Panc1 (cell line): ENCODE measurements around the gene MACROD2. TPM values are rescaled to one million over a fixed set of nuclear protein-coding genes. Genes with fewer than 3 reads are reported as not detected.

Source experiments
- ATAC-seq: fragments of 200-7000 bp; cut with Tn5 transposase; 2 replicates; pipeline ENCODE4 v1.9.1; 2020; ENCODE audit warnings: mild to moderate bottlenecking, moderate library complexity
- BruUV-seq: library from RNA; stranded (reverse); fragments of 400-500 nt; replicated peaks from 2 replicates; lab custom pipeline; 2021; lab: Mats Ljungman, UMichigan
- CTCF ChIA-PET: fragments of 300-600 bp; sonication (Branson Sonifier 250); formaldehyde crosslinking; loops from one replicate; lab custom pipeline; 2022; ENCODE audit warnings: antibody characterized with exemption; lab: Charles Lee
- POLR2A ChIA-PET: fragments of 300-600 bp; sonication (Branson Sonifier 250); formaldehyde crosslinking; loops from one replicate; lab custom pipeline; 2022; ENCODE audit warnings: antibody characterized with exemption; lab: Charles Lee
- DNase-seq: peaks from one replicate; pipeline ENCODE4 v3.0.0-alpha.2; 2010; ENCODE audit warnings: low read depth, low spot score
- H3K27ac ChIP-seq: 2 replicates; pipeline ENCODE4 v1.5.1; 2011; ENCODE audit warnings: mild to moderate bottlenecking, low read length, inconsistent platforms
- H3K27me3 ChIP-seq: fragments of 200-500 bp; sonication (Bioruptor generic); 2 replicates; pipeline ENCODE4 v1.6.0; 2014; ENCODE audit warnings: low read length, inconsistent platforms; ENCODE audit not compliant: control insufficient read depth, insufficient read depth
- H3K36me3 ChIP-seq: fragments of 200-500 bp; sonication (Bioruptor generic); 2 replicates; pipeline ENCODE4 v1.5.1; 2014; ENCODE audit warnings: inconsistent platforms, mild to moderate bottlenecking, low read length, moderate library complexity; ENCODE audit not compliant: control insufficient read depth, insufficient read depth
- H3K4me1 ChIP-seq: 2 replicates; pipeline ENCODE4 v1.5.1; 2011; ENCODE audit warnings: inconsistent platforms, mild to moderate bottlenecking, low read length, moderate library complexity; ENCODE audit not compliant: control insufficient read depth, insufficient read depth
- H3K4me3 ChIP-seq, 2 experiments: 2 replicates each; pipeline ENCODE4 v1.5.1; 2011 to 2012; ENCODE audit warnings: low read depth in 2 of 2, low read length in 2 of 2, mild to moderate bottlenecking in 2 of 2, inconsistent platforms in 1 of 2, moderate library complexity in 1 of 2
- H3K9me3 ChIP-seq: fragments of 200-500 bp; sonication (Bioruptor generic); 2 replicates; pipeline ENCODE4 v1.5.1; 2014; ENCODE audit warnings: low read depth, mild to moderate bottlenecking, inconsistent platforms, low read length, moderate library complexity; ENCODE audit not compliant: control insufficient read depth, insufficient read depth
- POLR2AphosphoS5 ChIP-seq: IDR thresholded peaks from 2 replicates; pipeline ENCODE4 v1.6.1; 2012; ENCODE audit warnings: mild to moderate bottlenecking, low read depth, low read length, moderate library complexity
- SIN3A ChIP-seq: IDR thresholded peaks from 2 replicates; pipeline ENCODE4 v1.6.1; 2012; ENCODE audit warnings: low read depth, mild to moderate bottlenecking, low read length, moderate library complexity, borderline replicate concordance; ENCODE audit not compliant: insufficient read depth
- TCF7L2 ChIP-seq: IDR thresholded peaks from 2 replicates; pipeline ENCODE4 v1.6.1; 2011; ENCODE audit warnings: mild to moderate bottlenecking, low read depth, low read length, inconsistent platforms
- in situ Hi-C: cut with HindIII; loops from 2 replicates; pipeline ENCODE4 v1.10.0; 2016; ENCODE audit warnings: low sequenced_read_pairs, low pct_unique_long_range_greater_than_20kb
- intact Hi-C: fragments of 100-400 bp; cut with micrococcal nuclease; formaldehyde crosslinking; loops from one replicate; pipeline ENCODE4 v1.10.0; 2022; ENCODE audit not compliant: unreplicated experiment
- total RNA-seq: library from RNA; stranded (reverse); gene quantifications from one replicate; pipeline ENCODE4 v1.2.1, GENCODE V29; 2021; ENCODE audit not compliant: unreplicated experiment
- TF ChIP-seq, protein P1 (sequence below), 2 experiments: IDR thresholded peaks; 2 replicates each; pipeline ENCODE4 v1.6.1; 2011 to 2012; ENCODE audit warnings: low read depth in 2 of 2, control low read depth in 1 of 2, low read length in 1 of 2, mild to moderate bottlenecking in 1 of 2, moderate library complexity in 1 of 2; ENCODE audit not compliant: insufficient read depth in 1 of 2
- TF ChIP-seq, protein P2 (sequence below): fragments of 450-650 bp; IDR thresholded peaks from 2 replicates; pipeline ENCODE4 v1.5.1; 2017; ENCODE audit warnings: mild to moderate bottlenecking

MACROD2 gene
- total RNA-seq, 1 experiment from 2014 or later = 1.2 TPM

DNA sequence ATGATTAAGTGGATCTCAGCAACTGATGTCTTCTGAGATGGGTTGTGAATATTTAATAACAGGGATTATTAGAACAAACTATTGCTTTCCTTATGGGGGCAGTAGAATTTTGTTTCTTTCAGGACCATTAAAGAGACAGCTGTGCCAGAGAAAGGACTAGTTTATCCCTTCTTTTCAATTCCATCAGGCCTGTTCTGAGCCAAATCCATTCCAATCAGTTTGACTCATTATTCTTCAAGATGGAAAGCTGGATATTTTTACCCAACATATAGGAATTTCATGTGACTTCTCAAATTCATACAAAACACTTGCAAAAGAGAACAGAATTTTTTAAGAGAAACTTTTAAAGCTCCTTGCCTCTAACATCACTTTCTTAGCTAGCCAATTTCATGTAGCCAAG lies 1064.1 kb downstream of the MACROD2 start:
- no peak for ATAC-seq
- Histone ChIP-seq H3K4me1 (no peaks in the 10 kb centered on the region), H3K27me3 (no peaks in the 10 kb centered on the region), H3K27ac (no peak overlapping the region), H3K9me3 (no peaks in the 10 kb centered on the region), H3K4me3 (no peak overlapping the region), H3K36me3 (no peaks in the 10 kb centered on the region)
- POLR2A ChIA-PET = no interaction called here
- in situ Hi-C loops = no loop called here
- no TSS peak for BruUV-seq
- TF ChIP-seq, protein P1, sequence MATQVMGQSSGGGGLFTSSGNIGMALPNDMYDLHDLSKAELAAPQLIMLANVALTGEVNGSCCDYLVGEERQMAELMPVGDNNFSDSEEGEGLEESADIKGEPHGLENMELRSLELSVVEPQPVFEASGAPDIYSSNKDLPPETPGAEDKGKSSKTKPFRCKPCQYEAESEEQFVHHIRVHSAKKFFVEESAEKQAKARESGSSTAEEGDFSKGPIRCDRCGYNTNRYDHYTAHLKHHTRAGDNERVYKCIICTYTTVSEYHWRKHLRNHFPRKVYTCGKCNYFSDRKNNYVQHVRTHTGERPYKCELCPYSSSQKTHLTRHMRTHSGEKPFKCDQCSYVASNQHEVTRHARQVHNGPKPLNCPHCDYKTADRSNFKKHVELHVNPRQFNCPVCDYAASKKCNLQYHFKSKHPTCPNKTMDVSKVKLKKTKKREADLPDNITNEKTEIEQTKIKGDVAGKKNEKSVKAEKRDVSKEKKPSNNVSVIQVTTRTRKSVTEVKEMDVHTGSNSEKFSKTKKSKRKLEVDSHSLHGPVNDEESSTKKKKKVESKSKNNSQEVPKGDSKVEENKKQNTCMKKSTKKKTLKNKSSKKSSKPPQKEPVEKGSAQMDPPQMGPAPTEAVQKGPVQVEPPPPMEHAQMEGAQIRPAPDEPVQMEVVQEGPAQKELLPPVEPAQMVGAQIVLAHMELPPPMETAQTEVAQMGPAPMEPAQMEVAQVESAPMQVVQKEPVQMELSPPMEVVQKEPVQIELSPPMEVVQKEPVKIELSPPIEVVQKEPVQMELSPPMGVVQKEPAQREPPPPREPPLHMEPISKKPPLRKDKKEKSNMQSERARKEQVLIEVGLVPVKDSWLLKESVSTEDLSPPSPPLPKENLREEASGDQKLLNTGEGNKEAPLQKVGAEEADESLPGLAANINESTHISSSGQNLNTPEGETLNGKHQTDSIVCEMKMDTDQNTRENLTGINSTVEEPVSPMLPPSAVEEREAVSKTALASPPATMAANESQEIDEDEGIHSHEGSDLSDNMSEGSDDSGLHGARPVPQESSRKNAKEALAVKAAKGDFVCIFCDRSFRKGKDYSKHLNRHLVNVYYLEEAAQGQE (IDR thresholded peaks at IDR 0.05; ENCODE audit: insufficient read depth in 1 of 2, low read depth in 2 of 2, low read length in 1 of 2) = no peak
- TF ChIP-seq TCF7L2 (no peak), POLR2AphosphoS5 (no peak), SIN3A (no peak)
- TF ChIP-seq, protein P2, sequence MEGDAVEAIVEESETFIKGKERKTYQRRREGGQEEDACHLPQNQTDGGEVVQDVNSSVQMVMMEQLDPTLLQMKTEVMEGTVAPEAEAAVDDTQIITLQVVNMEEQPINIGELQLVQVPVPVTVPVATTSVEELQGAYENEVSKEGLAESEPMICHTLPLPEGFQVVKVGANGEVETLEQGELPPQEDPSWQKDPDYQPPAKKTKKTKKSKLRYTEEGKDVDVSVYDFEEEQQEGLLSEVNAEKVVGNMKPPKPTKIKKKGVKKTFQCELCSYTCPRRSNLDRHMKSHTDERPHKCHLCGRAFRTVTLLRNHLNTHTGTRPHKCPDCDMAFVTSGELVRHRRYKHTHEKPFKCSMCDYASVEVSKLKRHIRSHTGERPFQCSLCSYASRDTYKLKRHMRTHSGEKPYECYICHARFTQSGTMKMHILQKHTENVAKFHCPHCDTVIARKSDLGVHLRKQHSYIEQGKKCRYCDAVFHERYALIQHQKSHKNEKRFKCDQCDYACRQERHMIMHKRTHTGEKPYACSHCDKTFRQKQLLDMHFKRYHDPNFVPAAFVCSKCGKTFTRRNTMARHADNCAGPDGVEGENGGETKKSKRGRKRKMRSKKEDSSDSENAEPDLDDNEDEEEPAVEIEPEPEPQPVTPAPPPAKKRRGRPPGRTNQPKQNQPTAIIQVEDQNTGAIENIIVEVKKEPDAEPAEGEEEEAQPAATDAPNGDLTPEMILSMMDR = no peak
- DNase-seq = no peak
- CTCF ChIA-PET = no interaction called here
- intact Hi-C loops = no loop called here

DNA sequence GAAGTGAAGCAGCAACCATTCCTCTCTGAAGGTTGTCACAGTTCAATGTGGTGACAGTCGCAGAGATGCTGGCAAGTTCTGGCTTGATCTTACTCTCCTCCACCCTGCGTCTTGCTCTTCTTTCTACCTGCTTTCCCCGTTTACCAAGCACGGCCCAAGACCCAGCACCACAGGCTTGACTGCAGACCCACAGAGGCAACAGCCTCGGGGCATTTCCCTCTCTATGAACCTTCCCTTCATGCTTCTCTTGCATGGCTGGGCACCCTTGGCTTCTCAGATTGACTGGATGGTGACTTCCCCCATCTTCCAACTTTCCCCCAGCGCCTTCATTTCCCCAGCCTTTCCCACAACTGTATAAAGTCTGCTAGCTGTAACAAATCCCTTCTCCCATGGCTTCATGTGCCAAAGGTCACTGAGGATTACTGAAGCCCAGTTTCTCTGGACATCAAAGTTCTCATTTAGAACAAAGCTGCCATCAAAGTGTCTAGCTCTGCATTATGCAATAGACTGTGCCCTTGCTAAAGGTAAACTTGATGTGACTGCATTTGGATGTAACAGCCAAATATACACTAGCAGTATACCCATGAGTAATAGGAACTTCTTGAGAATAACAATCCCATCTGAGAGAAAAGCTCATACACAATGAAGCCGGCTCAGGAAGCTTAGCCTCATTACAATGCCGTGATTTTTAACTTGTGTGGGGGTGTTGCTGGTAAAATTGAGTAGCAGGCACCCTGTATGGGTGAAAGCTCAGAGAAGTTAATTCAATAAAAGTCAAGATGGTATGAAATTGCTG lies 1065.1 kb downstream of the MACROD2 start:
- no peaks in the 10 kb centered on the region for H3K36me3 ChIP-seq
- ChIA-PET CTCF (no interaction called here), POLR2A (no interaction called here)
- no peaks in the 10 kb centered on the region for H3K9me3 ChIP-seq
- no peak overlapping the region for H3K27ac ChIP-seq
- no TSS peak for BruUV-seq
- H3K4me1 ChIP-seq = no peaks in the 10 kb centered on the region
- H3K4me3 ChIP-seq = no peak overlapping the region
- no peak for TF ChIP-seq SIN3A
- TF ChIP-seq, protein P1 (IDR thresholded peaks at IDR 0.05; ENCODE audit: insufficient read depth in 1 of 2, low read depth in 2 of 2, low read length in 1 of 2) = no peak
- no peak for TF ChIP-seq TCF7L2
- TF ChIP-seq, protein P2 = no peak
- TF ChIP-seq POLR2AphosphoS5 = no peak
- in situ Hi-C loops = no loop called here
- DNase-seq (no peak), ATAC-seq (no peak)
- intact Hi-C loops = no loop called here
- no peaks in the 10 kb centered on the region for H3K27me3 ChIP-seq
